ENCODE data around the gene FZD4.
A peak's percentile ranks its signal among the peaks of the same experiment; 100 is the strongest.
"Not testable (repeated sequence)": the region's sequence is repeated elsewhere in the genome, so short reads cannot be mapped to it uniquely, and the experiment has no call there.

Gene FZD4

DNA sequence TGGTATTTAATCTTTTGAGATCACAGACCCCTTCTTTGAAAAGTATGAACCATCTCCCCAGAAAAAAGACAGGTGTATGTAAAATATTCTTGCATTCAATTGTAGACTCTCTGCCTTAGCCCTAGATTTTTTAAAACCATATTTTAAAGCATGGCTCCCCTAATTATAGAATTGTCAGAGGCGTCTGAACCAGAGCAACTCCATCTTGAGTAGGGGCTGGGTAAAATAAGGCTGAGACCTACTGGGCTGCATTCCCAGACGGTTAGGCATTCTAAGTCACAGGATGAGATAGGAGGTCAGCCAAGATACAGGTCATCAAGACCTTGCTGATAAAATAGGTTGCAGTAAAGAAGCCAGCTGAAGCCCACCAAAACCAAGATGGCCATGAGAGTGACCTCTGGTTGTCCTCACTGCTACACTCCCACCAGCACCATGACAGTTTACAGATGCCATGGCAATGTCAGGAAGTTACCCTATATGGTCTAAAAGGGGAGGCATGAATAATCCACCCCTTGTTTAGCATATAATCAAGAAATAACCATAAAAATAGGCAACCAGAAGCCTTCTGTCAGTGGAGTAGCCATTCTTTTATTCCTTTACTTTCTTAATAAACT lies 17.9 kb downstream of the FZD4 start:
- DNase-seq = not testable (repeated sequence)

DNA sequence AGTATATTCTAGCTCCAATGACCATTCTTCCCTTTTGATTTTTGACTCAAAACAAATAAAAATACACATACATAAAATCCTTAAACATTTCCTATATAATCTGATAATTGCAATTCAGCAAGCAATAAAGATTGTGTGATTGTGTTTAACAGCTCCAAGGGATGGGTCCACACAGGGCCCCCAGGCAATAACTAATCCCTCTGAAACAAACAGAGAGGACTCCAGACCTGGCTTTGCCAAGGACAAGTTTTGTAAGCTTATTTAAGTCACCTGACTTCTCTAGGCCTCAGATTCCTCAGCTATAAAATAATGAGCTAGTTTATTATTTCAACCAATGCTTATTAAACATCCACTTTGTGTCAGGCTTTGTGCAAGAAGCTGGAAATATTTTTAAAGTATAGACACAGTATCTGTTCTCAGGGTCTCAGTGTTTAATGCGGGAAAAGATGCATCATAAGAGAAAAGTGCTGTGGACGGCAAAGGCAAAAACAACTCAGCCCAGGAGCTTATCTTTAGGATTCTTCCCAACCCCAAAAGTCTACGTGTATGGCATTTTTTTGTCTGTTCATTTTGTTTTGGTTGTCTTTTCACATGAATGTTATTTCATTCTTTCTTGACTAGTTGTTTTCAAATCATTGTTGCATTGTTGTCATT lies 20.1 kb downstream of the FZD4 start:
- peak; percentile 12 for DNase-seq

DNA sequence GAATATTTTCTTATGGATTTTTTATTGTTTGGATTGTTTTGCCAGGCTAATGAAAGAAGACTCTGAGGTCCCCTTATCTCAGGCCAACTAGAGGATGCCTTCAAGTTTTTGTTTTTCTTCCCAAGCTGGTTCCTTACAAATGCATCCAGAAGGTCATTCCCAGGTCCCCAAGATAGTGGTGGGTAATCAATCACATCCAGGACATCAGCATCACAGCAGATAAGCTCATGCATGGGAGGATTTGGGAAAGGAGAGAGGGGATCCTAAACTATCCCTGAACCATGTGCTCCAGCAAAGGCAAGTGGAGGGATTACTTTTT lies 20.7 kb downstream of the FZD4 start:
- DNase-seq = peak; percentile 12

DNA sequence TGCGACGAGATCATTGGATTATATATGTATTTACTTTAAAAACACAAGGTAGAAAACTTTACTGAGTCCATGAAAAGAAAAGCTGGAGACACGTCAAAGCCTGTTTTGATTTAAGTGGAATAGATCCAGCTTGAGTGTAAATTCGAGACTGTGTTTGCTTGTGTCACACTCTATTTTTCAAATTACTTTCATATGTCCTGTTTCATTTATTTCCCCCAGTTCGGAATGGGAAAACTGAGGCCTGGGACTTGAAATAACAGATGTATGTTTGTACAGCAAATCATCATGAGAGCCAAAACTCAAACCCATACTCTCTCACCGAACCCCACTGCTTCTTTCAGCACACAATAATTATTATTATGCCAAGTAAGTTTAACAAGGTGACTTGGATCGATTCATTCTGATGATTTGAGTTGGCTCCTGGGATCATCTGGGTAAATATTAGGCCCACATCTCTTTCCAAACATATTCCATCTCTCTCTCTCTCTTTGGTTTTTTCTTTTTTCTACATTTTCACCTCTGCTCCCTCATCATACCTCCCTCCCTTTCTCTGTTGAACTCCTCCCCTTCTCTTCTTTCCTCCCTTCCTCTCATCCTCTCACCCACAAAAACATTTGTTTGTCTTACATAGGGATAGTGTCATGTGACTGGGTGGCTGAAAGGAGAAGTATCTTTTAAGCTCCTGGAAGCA lies 21.2 kb downstream of the FZD4 start:
- no peak for DNase-seq

DNA sequence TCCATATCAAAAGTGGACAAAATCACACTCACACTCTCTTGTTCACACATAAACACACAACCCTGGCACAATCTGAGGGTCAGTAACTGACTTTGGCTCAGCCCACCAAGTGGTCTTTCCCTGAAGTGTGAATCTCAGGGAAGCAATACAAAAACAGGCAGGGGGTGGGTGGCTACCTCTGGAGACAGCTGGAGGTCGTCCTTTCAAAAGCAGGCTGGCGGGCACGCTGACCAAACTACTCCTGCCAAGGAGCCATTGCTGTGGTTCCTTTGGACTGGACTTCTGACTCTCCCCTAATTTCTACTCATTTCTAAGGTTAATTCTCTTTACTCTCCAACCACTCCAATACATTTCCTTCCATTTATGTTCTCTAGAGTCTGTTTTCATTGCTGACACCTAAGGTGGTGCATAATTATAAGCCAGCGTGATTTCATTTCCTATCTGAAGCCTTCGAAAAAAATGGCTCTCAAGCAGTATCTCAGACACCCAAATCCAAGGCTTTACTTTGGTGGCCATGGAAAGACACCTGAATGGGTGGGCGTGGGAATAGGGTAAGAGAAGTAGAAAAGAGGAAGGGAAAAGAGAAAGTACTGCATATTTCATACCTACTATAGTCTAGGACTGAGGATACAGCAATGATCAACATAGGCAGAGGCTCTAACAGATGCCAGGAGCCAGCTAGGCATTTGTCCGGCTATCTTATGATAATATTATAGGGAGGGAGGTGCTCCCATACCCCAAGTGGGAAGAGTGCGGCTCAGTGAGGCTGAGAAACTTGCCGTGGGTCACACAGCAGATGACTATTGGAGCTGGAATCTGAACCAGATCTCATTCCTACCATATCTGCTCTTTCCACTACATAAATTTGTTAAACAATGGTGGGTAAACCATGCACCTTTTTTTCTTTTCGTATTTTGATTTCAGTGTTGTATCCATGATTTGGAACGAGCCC lies 22.0 kb downstream of the FZD4 start:
- DNase-seq = no peak

DNA sequence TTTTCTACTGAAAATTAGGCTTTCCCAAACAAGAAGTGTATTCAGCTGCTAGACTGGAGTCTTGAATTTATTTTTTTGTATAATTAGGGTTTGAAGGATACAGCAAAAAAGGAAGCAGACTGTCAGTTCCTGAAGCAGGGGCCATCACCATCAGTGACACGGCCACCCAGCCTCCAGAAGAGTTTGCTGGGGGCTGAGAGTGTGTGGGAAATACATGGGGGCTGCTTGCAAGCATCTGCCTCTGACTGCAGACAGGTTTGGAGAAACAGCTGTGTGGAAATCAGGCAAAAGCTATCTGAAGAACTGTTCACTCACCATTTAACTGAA lies 23.0 kb downstream of the FZD4 start:
- no peak for DNase-seq

DNA sequence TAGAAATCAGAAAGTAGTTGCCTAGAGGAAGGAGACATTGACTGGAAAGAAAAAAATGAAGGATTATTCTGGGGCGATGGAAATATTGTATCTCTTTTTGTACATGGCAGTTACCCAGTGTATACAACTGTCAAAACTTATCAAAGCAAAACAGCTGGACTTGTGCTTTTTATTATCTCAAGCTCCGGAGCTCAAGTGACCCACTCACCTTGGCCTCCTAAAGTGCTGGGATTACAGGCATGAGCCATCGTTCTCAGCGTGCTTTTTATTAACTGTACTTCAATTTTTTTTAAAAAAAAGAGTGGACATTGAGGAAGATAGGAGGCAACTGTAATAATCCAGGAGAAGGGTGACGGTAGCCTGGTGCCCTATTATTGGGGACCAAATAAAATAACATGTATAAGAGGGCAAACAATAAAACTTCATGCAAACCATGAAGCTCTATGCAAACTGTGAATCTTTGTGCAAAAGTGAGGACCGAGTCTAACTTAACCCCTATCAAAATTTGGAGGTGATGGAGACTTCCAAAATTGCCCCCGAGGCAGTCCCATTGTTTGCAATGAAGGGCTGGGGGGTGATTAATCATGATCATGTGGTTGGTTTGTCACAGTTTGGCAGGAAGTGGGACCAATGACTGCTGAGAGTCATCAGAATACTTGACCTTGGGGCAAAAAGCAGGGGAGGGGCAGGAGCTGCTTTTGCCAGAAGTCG lies 23.5 kb downstream of the FZD4 start:
- no peak for DNase-seq

DNA sequence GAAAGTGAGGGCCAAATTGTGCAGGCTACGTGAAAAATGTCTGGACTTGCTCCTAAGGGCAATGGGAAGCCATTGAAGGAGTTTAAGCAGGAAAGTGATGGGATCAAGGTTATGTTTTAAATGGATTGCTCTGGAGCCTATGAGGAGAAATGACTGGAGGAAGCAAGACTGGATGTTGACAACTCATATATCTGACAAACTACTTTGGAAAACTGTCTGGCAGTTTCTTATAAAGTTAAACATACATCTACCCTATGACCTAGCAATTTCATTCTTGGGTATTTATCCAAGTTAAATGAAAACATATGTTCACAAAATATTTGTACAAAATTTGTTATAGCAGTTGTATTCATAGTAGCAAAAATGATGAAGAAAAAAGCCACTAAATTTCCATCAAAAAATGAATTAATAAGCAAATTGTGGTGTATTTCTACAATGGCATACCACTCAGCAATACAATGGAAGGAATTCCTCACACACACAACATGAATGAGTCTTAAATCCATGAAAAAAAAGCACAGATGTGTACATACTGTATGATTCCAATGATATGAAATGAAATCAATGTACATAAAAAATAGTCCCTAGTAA lies 24.1 kb downstream of the FZD4 start:
- no peak for DNase-seq

DNA sequence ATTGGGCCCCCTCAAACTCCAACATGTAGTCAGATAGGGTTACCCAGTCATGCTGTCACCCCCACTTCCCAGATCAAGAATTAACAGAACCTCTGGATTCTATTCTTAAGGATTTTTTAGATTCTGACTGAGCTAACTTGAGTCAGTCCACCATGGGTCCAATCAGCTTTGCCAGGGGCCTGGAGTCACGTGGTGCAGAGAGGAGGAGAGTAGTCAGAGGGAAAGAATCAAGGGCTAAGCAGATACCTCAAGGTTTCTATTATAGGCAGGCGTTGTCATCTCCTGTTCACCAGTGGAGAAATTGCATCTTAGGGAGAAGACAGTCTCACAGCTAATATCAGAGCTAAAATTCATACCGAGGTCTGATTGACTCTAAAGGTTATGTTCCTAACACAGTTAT lies 28.2 kb downstream of the FZD4 start:
- no peak for DNase-seq

DNA sequence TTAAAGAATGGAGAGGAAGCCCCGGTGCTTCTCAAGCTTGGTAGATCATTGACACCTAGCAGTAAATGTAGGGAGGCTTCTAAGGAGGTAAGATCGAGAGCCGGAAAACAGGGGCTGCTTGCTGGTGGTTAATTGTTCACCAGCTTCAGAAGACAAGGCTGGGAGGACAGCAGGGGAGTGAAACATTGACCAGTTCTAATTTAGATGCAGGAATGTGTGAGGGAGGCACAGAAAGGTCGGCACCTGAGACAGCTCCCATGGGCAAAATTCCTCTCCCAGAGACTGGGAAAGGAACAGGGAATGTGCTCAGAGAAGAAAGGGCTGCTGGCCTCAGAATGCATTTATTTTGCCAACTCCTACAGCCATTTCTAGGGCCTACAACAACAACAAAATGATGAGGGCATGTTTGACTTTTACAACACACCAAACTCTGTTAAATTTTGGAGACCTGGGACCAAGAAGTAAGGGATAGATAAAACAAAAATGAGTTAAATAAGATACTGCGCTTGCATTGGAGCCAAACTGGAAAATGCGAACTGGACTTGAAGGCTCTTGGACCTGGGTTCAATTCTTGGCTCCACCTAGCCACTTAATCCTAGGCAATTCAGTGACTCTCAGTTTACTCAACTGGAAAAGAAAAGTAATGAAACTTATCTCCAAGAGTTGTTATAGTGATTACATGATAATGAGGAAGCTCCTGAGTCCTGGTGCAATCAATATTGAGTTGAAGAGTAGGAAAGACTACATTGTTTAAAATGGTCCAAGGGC lies 31.0 kb downstream of the FZD4 start:
- DNase-seq = no peak

DNA sequence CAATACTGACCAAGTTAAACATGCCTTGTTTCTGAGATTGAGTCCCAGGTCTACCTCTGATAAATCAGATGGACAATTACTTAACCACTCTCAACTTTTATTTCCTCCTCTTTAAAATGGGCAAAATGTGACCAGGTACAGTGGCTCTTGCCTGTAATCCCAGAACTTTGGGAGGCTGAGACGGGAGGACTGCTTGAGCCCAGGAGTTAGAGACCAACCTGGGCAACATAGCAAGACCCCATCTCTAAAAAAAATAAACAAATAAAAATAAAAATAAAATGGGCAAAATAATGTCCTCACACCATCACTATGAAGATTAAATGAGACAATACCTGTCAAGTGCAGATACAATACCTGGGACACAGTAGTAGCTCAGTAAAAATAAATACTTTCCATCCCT lies 33.0 kb downstream of the FZD4 start:
- DNase-seq = no peak

DNA sequence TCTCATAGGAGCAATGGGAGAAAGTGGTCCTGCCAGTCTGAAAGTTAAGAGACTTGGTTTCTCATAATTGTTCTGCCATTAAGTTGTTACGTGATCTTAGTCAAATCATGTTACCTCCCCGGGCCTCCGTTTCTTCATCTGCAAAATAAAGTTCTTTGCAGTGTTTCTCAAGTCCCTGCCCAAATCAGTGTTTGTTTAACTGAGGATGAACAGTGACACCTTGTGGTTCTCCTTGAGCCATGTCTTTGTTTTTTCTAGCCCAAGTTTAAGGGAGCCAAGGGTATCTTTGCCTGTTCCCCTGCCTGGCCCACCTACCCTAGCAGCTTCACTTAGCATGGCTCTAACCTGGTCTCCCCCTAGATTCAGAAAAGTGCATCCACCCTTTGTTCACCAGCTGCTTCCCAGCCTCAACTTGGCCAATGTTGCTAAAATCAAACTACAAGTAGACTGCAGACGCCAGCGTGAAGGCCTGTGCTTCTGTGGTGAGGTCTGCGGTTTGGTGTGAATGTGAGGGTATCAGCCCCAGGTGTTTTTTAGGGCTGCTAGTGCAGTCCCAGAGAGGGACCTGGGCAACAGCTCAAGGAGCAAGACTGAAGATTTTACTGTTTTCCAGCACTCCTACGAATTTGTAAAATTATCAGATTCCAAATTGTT lies 35.5 kb downstream of the FZD4 start:
- DNase-seq = peak; percentile 62

DNA sequence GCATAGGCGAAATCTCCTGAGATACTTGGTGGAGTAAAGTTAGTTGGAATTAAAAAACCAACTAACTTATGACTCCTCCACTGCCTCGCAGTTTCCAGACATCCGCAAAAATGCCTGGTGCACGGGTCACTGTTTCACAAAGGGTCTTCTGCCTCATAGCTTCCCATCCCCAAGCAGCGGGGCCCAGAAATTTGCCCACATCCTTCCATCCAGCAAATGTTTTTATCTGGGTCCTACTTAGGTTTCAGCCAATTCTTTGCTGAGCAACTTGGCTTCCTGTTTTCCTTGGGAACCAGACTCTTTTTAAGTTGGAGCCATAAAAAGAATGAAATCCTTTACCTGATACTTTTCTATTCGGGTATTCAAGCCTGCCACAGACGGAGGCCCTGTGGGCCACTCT lies 36.2 kb downstream of the FZD4 start:
- DNase-seq = no peak

DNA sequence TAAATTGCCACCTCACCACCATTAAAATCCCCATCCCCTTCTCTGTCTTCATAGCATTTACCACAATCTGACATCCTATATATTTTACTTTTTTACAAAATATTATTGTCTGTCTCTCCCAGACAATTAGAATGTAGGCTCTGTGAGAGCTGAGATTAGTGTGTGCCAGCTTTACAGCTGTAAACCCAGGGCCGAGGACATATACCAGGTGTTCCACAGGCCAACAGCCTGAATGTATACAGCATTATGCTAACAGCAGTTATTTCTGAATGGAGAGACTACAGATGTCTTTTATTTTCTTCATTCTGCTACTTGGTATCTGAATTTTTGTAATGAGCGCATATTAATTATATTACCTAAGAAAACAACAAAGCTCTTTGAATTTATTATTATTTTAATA lies 36.7 kb downstream of the FZD4 start:
- no peak for DNase-seq

DNA sequence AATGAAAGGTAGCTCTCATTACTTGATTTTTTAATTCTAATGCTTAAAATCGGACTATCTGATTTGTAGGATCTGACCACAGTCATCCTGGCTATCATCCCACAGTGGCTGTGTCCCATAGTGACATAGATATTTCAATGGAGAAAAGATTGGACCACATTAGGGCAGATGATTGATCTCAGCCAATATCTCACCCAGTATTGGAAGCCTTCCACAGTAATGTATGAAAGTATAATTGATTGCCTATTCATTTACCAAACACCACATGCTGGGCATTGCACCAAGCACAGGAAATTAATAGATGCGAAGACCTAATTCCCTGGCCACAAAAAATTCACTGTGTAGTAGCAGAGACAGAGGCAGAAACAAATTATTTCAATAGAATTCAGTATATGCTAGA lies 37.6 kb downstream of the FZD4 start:
- DNase-seq = no peak

DNA sequence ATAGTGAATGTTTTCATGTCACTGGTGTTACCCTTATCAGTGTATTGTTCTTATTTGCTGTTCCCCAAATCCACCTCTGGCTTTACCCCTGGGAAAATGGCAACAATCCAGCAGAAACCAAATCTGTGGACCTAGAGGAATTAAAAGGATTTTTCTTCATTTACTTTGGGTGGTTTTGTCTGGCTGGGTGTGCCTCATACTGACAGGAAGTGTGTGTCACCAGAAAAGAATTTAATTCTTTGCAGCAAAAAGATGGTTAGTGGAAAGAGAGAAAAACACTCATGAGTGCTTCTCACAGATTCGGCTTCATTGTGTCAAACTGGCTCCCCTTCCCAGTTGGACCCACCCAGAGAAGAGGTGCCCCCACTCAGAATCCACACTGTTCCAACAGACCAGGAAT lies 38.9 kb downstream of the FZD4 start:
- DNase-seq = no peak

DNA sequence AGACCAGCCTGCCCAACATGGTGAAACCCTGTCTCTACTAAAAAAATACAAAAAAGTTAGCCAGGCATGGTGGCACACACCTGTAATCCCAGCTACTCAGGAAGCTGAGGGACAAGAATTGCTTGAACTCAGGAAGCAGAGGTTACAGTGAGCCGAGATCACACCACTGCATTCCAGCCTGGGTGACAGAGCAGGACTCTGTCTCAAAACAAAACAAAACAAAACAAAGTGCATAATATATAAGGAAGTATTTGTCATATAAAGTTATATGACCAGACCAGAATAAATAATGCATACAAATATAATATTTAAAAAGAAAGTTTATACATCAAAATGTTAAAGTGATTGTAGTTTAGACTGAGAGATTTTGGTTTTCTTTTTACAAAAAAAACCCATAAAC lies 39.3 kb downstream of the FZD4 start:
- not testable (repeated sequence) for DNase-seq

DNA sequence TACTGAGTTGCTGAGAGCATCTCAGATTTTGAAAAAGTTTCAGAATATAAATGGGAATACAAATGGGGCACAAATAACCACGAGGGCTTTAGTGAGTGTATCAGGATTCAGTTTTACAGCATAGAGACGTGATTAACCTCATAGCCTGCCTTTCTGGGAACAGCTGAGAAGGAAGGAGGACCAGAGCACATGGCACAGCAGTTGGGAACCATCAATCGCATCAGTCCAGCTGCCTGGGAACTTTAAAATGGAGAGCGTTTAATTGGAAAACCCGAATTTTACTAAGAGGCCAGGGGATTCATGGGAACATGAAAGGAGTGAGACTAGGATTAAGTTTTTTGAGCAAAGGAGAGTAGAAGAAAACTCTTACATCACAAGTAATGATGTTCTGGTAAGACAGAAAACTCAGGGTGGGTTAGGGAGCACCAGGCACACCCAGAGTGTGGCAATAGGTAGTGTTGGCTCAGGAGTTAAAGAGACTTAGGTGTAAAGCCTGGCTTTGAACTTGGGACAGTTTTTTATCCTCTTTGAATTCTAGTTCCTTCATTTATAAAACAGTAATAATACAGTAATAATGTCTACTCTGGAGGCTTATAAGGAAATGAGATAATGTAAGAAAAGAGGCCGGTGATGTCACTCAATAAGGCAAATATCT lies 40.2 kb downstream of the FZD4 start:
- no peak for DNase-seq

DNA sequence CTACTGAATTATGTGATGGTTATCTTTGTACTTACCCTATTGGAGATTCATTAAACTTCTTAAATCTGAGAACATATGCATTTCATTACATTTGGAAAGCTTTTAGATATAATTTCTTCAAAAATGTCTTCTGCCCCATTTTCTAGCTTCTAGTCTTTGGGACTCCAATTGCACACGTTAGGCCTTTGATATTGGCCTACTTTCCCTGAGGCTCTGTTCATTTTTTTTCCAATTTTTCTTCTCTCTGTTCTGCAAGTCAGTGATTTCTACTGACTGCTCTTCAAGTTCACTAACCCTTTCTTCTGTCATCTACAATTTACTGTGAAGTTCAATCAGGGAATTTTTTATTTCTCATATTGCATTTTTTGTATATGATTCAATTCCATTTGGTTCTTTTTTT lies 43.0 kb downstream of the FZD4 start:
- DNase-seq = no peak

DNA sequence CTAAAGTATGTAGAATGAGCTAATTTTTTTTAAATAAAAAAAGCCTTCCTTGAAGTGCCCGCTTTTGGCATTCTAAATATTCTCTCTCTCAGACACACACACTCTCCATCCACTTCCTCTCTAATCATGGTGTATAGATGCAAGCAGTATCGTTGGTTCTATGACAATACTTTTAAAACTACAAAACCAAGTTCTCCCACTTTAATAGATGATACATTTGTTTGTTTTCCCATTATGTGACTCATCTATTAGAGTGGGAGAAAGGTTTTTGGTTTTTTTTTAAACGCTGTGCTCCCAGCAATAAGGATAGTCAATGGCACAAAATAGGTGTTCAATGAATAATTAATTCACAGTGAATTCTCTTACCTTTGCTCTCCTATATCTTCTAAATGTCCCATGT lies 44.6 kb downstream of the FZD4 start:
- DNase-seq = no peak

DNA sequence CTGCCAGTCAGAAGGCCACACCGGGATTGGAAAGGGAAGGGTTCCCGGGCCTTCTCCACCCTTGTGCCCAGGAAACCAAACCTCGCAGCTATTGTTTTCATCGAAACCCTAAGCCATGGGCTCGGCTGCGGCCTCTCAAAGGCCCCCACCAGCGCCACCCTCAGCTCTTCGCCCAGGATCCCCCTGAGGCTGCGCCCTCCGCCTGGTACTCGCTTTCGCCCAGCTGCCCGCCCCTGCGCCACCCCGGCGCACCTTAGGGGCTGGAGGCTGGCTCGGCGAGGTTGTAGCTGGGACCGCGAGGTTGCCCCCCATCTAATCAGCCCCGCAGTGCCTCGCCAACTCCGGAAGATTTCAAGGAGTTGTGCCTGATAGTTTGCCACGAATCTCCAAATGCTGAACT lies 49.0 kb downstream of the FZD4 start:
- no peak for DNase-seq
